ENCODE data around the gene TMEM191B.
"Not testable (repeated sequence)": the region's sequence is repeated elsewhere in the genome, so short reads cannot be mapped to it uniquely, and the experiment has no call there.

GRCh38 chr22:18543400-18543799, 15.8 kb downstream of the TMEM191B start:
- TF ChIP-seq POLR2AphosphoS5, CTCF (IDR thresholded peaks at IDR 0.05): not testable (repeated sequence)

Data from upper lobe of left lung (tissue), 4 donors.